Hepatocyte (in vitro differentiated cells): Measurements from ENCODE around the gene AGBL1. TPM values are rescaled to one million over a fixed set of nuclear protein-coding genes. Genes with fewer than 3 reads are reported as not detected.

Experiments used
- DNase-seq: peaks from one replicate; pipeline ENCODE4 v3.0.0-alpha.2; 2016; ENCODE audit warnings: low spot score
- H2AFZ ChIP-seq: fragments of 200-600 bp; sonication (generic); 2 replicates; pipeline ENCODE4 v1.6.0; 2016; ENCODE audit warnings: antibody characterized with exemption, mild to moderate bottlenecking
- H3K27ac ChIP-seq: fragments of 200-600 bp; sonication (generic); 2 replicates; pipeline ENCODE4 v1.5.1; 2016; ENCODE audit warnings: mild to moderate bottlenecking
- H3K27me3 ChIP-seq: fragments of 200-600 bp; sonication (generic); 2 replicates; pipeline ENCODE4 v1.6.1; 2016
- H3K36me3 ChIP-seq: fragments of 200-600 bp; sonication (generic); replicated peaks from 2 replicates; pipeline ENCODE4 v1.5.1; 2016; ENCODE audit warnings: low read depth; ENCODE audit not compliant: insufficient read depth
- H3K4me1 ChIP-seq: fragments of 200-600 bp; sonication (generic); 2 replicates; pipeline ENCODE4 v1.5.1; 2016; ENCODE audit warnings: mild to moderate bottlenecking, moderate library complexity; ENCODE audit not compliant: insufficient read depth
- H3K4me2 ChIP-seq: fragments of 200-600 bp; sonication (generic); 2 replicates; pipeline ENCODE4 v1.6.0; 2016
- H3K4me3 ChIP-seq: fragments of 200-600 bp; sonication (generic); 2 replicates; pipeline ENCODE4 v1.5.1; 2016; ENCODE audit warnings: mild to moderate bottlenecking
- H3K79me2 ChIP-seq: fragments of 200-600 bp; sonication (generic); 2 replicates; pipeline ENCODE4 v1.6.0; 2017; ENCODE audit warnings: mild to moderate bottlenecking
- H3K9me2 ChIP-seq: fragments of 200-600 bp; sonication (generic); replicated peaks from 2 replicates; pipeline ENCODE4 v1.6.0; 2017; ENCODE audit warnings: mild to moderate bottlenecking; ENCODE audit not compliant: insufficient read depth
- H3K9me3 ChIP-seq: fragments of 200-600 bp; sonication (generic); 2 replicates; pipeline ENCODE4 v1.5.1; 2016; ENCODE audit warnings: low read depth, mild to moderate bottlenecking
- H4K20me1 ChIP-seq: fragments of 200-600 bp; sonication (generic); 2 replicates; pipeline ENCODE4 v1.6.0; 2016; ENCODE audit warnings: mild to moderate bottlenecking; ENCODE audit not compliant: insufficient read depth, poor library complexity, severe bottlenecking
- EZH2 ChIP-seq: fragments of 200-600 bp; sonication (generic); IDR thresholded peaks from 2 replicates; pipeline ENCODE4 v1.6.1; 2016; ENCODE audit warnings: antibody characterized with exemption, mild to moderate bottlenecking, borderline replicate concordance
- EZH2phosphoT487 ChIP-seq: fragments of 200-600 bp; sonication (generic); IDR thresholded peaks from one replicate; pipeline ENCODE4 v1.6.1; 2018; ENCODE audit warnings: antibody characterized with exemption, mild to moderate bottlenecking, low read depth, moderate library complexity; ENCODE audit not compliant: unreplicated experiment, severe bottlenecking
- WGBS: methylation state at CpG from one replicate; pipeline ENCODE4 v1.1.6; 2016; ENCODE audit warnings: low lambda C conversion rate; ENCODE audit errors: missing lambda C conversion rate; 5-methylcytosine and 5-hydroxymethylcytosine counted together
- polyA plus RNA-seq: library from polyadenylated mRNA; unstranded; fragments of >200 nt; fragmentation: Nextera tagmentation; extraction: Ambion mirVana; gene quantifications from 2 replicates; pipeline ENCODE4 v1.2.1, GENCODE V29; 2016
- total RNA-seq: library from RNA; depleted of rRNA; stranded (reverse); fragments of >200 nt; gene quantifications from 2 replicates; pipeline ENCODE4 v1.2.3, GENCODE V29; 2014
- TF ChIP-seq, protein P1 (sequence below): fragments of 200-600 bp; sonication (generic); IDR thresholded peaks from 2 replicates; pipeline ENCODE4 v1.5.1; 2016; ENCODE audit warnings: antibody characterized with exemption, mild to moderate bottlenecking; ENCODE audit not compliant: poor library complexity

The AGBL1 gene
- total and polyA plus RNA-seq, 2 experiments from 2014 or later = not detected

DNA sequence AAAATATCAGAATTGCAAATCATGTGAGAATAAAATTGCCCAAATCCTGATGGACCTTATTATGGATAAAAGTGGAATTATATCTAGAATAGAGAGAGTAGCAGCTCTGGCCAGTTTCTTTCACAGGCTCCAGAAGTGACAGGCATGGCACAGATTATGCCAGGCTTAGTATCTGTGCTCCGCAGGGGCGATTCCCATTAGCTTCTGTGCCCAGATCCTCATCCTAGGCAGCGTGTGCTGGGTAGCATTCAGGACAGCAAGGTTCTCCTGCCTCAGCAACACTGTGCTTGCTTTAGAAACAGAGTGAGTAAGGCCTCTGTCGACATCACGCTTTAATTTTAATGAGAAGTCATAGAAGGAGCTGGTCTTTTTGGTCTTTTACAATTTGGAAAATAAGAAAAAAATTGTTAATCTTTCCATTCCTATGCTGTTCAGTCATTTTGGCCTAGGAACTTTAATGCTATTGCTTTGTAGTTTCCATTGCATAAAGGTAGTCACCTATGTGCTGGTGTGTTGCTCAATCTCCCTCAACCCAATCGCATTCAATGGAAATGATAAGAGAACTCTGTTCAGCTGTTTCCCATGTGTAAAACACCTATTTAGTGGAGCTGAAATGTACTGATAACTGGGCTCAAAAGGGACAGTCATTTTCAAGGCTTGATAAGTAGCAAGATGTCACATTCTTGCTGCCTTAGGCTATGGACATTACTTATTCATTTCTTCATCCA is 770.1 kb downstream of the AGBL1 start:
- no peak for DNase-seq
- H3K79me2 ChIP-seq = no peaks in the 10 kb centered on the region
- H3K27ac ChIP-seq = no peak overlapping the region
- no peaks in the 10 kb centered on the region for H3K36me3 ChIP-seq
- TF ChIP-seq, protein P1, sequence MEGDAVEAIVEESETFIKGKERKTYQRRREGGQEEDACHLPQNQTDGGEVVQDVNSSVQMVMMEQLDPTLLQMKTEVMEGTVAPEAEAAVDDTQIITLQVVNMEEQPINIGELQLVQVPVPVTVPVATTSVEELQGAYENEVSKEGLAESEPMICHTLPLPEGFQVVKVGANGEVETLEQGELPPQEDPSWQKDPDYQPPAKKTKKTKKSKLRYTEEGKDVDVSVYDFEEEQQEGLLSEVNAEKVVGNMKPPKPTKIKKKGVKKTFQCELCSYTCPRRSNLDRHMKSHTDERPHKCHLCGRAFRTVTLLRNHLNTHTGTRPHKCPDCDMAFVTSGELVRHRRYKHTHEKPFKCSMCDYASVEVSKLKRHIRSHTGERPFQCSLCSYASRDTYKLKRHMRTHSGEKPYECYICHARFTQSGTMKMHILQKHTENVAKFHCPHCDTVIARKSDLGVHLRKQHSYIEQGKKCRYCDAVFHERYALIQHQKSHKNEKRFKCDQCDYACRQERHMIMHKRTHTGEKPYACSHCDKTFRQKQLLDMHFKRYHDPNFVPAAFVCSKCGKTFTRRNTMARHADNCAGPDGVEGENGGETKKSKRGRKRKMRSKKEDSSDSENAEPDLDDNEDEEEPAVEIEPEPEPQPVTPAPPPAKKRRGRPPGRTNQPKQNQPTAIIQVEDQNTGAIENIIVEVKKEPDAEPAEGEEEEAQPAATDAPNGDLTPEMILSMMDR = no peak
- no peak for TF ChIP-seq EZH2
- TF ChIP-seq EZH2phosphoT487 = no peak
- no peak overlapping the region for H2AFZ ChIP-seq
- WGBS = 88% methylated on average over 6 of the region's 6 CpGs
- no peak overlapping the region for H3K4me3 ChIP-seq
- H3K4me2 ChIP-seq = no peak overlapping the region
- no peaks in the 10 kb centered on the region for H3K4me1 ChIP-seq
- no peaks in the 10 kb centered on the region for H4K20me1 ChIP-seq
- no peaks in the 10 kb centered on the region for H3K9me3 ChIP-seq
- H3K9me2 ChIP-seq = no peaks in the 10 kb centered on the region
- H3K27me3 ChIP-seq = no peaks in the 10 kb centered on the region

DNA sequence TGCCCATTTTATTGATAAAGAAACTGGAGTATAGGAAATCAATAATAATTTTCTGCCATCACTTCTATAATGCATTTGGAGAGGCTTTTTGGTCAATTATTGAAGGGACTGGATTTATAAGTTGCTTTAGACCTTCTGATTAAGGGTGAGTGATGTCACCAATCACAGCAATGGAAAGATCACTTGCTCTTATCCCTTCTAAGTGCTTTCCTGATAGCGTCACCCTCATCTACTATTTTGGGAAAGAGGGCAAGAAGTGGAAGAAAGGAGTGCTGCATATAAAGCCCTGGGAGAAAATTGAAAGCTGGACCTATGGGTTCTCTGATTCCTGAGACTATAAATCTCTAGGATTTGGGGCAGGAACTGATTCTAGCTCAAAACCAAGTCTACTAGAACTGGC is 771.3 kb downstream of the AGBL1 start:
- no peaks in the 10 kb centered on the region for H3K9me2 ChIP-seq
- H3K27ac ChIP-seq = no peak overlapping the region
- H4K20me1 ChIP-seq = no peaks in the 10 kb centered on the region
- 83% methylated on average over 1 of the region's 1 CpG for WGBS
- H3K27me3 ChIP-seq = no peaks in the 10 kb centered on the region
- H3K9me3 ChIP-seq = no peaks in the 10 kb centered on the region
- peaks cover 2% of the 10 kb centered on the region for H3K4me1 ChIP-seq
- no peak overlapping the region for H3K4me3 ChIP-seq
- H3K79me2 ChIP-seq = no peaks in the 10 kb centered on the region
- H3K36me3 ChIP-seq = no peaks in the 10 kb centered on the region
- no peak overlapping the region for H2AFZ ChIP-seq
- no peak overlapping the region for H3K4me2 ChIP-seq
- no peak for TF ChIP-seq EZH2phosphoT487
- TF ChIP-seq EZH2 = no peak
- TF ChIP-seq, protein P1 = no peak
- DNase-seq = no peak

DNA sequence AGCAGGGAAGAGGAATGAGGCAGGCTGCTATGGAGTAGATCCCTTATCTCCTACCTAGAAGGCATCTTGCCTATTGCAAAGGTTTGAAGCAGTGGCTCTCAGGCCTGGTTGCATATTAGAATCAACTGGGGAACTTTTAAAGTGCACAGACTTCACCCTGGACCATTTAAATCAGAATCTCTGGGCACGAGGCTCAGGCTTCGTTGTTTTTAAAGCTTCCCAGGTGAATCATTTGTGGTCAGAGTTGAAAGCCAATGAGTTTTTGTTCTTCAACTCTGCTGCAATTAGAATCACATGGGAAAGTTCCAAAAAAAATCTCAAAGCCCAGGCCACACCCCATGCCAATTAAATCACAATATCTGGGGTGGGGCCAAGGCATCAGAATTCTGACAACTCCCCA is 773.1 kb downstream of the AGBL1 start:
- H3K4me3 ChIP-seq = no peak overlapping the region
- no peaks in the 10 kb centered on the region for H3K9me2 ChIP-seq
- peaks cover 8% of the 10 kb centered on the region for H3K4me1 ChIP-seq
- 49% methylated on average over 2 of the region's 2 CpGs for WGBS
- H3K27me3 ChIP-seq = no peaks in the 10 kb centered on the region
- H3K79me2 ChIP-seq = no peaks in the 10 kb centered on the region
- H3K27ac ChIP-seq = no peak overlapping the region
- no peak for DNase-seq
- no peaks in the 10 kb centered on the region for H4K20me1 ChIP-seq
- no peaks in the 10 kb centered on the region for H3K9me3 ChIP-seq
- H3K4me2 ChIP-seq = no peak overlapping the region
- no peak overlapping the region for H2AFZ ChIP-seq
- TF ChIP-seq EZH2 (no peak), EZH2phosphoT487 (no peak)
- TF ChIP-seq, protein P1 = no peak
- no peaks in the 10 kb centered on the region for H3K36me3 ChIP-seq
